ENCODE results near the gene NFE2L2. TPM values are rescaled to one million over a fixed set of nuclear protein-coding genes. Genes with fewer than 3 reads are reported as not detected.

The NFE2L2 gene
- total RNA-seq, 2 experiments from 2014 or later: 26.2 to 58.6 TPM

DNA sequence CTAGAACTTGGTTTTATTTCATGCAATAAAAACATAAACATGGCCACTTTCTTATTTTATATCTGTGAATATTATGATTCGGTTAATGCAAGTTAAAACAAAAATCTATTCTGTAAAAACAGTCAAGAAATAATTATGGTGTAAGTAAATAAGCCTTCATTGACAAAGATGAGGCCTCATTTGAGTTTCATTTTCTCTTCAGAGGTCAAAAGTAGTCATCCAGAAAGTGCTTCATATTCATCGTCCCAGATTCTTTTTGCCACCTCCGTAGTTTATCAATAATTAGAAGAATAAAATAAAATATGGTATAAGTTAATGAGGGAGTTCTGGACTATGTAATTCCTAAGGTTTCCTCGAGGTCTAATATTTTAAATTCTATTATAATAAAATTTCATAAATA, 71.3 kb downstream of the NFE2L2 start:
- BruUV-seq (replicated peaks): no TSS peak
- H2AFZ ChIP-seq (ENCODE audit: low read length): no peak overlapping the region
- H3K4me3 ChIP-seq (ENCODE audit: low read depth, low read length, poor library complexity, severe bottlenecking): no peak overlapping the region
- no peaks in the 10 kb centered on the region for H3K36me3 ChIP-seq (ENCODE audit: insufficient read depth, low read length)
- no peaks in the 10 kb centered on the region for H3K9me3 ChIP-seq (ENCODE audit: low read length)
- H3K9me2 ChIP-seq (ENCODE audit: insufficient read depth, low read length): no peaks in the 10 kb centered on the region
- DNase-seq (ENCODE audit: low spot score): no peak
- no peaks in the 10 kb centered on the region for H4K20me1 ChIP-seq (ENCODE audit: insufficient read depth, low read length)
- intact Hi-C loops (cut with micrococcal nuclease; ENCODE audit: unreplicated experiment): no loop called here
- H3K27ac ChIP-seq (ENCODE audit: low read depth, low read length, poor library complexity, severe bottlenecking): no peak overlapping the region
- CTCF ChIA-PET (ENCODE audit: unreplicated experiment): no interaction called here
- POLR2A ChIA-PET: interaction anchor here (1.0 to 1.8 kb wide), 5 partner anchors 11 to 71 kb away, joined by 3 to 10 read pairs (median 4); partner anchors contain the start of gene NFE2L2
- no peaks in the 10 kb centered on the region for H3K4me1 ChIP-seq (ENCODE audit: insufficient read depth, low read length, poor library complexity, severe bottlenecking)
- H3K4me2 ChIP-seq (ENCODE audit: low read length): no peak overlapping the region
- H3K79me2 ChIP-seq (ENCODE audit: insufficient read depth, low read depth, low read length): no peaks in the 10 kb centered on the region
- TF ChIP-seq, protein P1, sequence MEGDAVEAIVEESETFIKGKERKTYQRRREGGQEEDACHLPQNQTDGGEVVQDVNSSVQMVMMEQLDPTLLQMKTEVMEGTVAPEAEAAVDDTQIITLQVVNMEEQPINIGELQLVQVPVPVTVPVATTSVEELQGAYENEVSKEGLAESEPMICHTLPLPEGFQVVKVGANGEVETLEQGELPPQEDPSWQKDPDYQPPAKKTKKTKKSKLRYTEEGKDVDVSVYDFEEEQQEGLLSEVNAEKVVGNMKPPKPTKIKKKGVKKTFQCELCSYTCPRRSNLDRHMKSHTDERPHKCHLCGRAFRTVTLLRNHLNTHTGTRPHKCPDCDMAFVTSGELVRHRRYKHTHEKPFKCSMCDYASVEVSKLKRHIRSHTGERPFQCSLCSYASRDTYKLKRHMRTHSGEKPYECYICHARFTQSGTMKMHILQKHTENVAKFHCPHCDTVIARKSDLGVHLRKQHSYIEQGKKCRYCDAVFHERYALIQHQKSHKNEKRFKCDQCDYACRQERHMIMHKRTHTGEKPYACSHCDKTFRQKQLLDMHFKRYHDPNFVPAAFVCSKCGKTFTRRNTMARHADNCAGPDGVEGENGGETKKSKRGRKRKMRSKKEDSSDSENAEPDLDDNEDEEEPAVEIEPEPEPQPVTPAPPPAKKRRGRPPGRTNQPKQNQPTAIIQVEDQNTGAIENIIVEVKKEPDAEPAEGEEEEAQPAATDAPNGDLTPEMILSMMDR (conservative IDR thresholded peaks at IDR 0.05; ENCODE audit: low read length): no peak
- no peak for TF ChIP-seq EZH2phosphoT487 (IDR thresholded peaks at IDR 0.05; ENCODE audit: borderline replicate concordance, low read depth, low read length)

DNA sequence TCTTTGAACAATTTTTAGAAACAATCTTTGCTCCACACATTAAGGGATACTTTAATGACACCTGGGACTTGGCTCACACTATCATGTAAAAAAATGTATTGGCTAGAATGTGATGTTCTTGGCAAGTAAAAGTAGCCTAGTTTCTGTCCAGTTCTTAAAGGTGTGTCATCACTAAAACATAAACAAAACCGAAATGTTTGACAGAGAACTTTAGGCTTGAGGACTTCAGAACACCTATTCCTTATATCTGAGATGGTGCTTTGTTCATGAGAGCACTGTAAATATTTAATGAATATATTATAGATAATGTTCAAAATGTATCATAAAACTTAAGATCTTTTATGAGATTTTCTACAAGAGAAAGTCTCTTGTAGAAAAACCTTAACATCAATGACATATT, 71.7 kb downstream of the NFE2L2 start:
- POLR2A ChIA-PET: no interaction called here

DNA sequence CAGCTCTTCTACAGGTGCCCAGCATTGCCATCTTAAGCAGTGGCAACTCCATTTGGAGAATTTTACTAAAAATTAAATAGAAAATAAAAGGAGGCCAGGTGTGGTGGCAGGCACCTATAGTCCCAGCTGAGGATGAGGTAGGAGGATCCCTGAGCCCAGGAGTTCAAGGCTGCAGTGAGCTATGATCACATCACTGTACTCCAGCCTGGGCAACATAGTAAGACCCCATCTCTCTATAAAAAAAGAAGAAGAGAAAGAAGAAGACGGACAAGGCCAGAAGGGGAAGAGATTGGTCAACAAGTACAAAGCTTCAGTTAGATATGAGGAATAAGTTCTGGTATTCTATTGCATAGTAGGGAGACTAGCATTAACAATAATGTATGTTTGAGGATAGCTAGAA, 73.6 kb downstream of the NFE2L2 start:
- Histone ChIP-seq H3K27ac (ENCODE audit: low read depth, low read length, poor library complexity, severe bottlenecking) (no peak overlapping the region), H3K9me2 (ENCODE audit: insufficient read depth, low read length) (no peaks in the 10 kb centered on the region), H3K4me2 (ENCODE audit: low read length) (no peak overlapping the region), H3K79me2 (ENCODE audit: insufficient read depth, low read depth, low read length) (no peaks in the 10 kb centered on the region), H2AFZ (ENCODE audit: low read length) (no peak overlapping the region), H3K4me3 (ENCODE audit: low read depth, low read length, poor library complexity, severe bottlenecking) (no peak overlapping the region), H3K36me3 (ENCODE audit: insufficient read depth, low read length) (no peaks in the 10 kb centered on the region), H3K9me3 (ENCODE audit: low read length) (no peaks in the 10 kb centered on the region), H3K4me1 (ENCODE audit: insufficient read depth, low read length, poor library complexity, severe bottlenecking) (no peaks in the 10 kb centered on the region), H4K20me1 (ENCODE audit: insufficient read depth, low read length) (no peaks in the 10 kb centered on the region)
- DNase-seq (ENCODE audit: low spot score): no peak
- ChIA-PET POLR2A (no interaction called here), CTCF (ENCODE audit: unreplicated experiment) (no interaction called here)
- no peak for TF ChIP-seq EZH2phosphoT487 (IDR thresholded peaks at IDR 0.05; ENCODE audit: borderline replicate concordance, low read depth, low read length)
- TF ChIP-seq, protein P1 (conservative IDR thresholded peaks at IDR 0.05; ENCODE audit: low read length): no peak
- BruUV-seq (replicated peaks): no TSS peak
- intact Hi-C loops (cut with micrococcal nuclease; ENCODE audit: unreplicated experiment): no loop called here

More for the DNA sequence above, 71.7 kb downstream of the NFE2L2 start:
- intact Hi-C loops (cut with micrococcal nuclease; ENCODE audit: unreplicated experiment): no loop called here
- no peak overlapping the region for H2AFZ ChIP-seq (ENCODE audit: low read length)
- H3K9me3 ChIP-seq (ENCODE audit: low read length): no peaks in the 10 kb centered on the region
- TF ChIP-seq, protein P1 (conservative IDR thresholded peaks at IDR 0.05; ENCODE audit: low read length): no peak
- no peak for TF ChIP-seq EZH2phosphoT487 (IDR thresholded peaks at IDR 0.05; ENCODE audit: borderline replicate concordance, low read depth, low read length)
- H3K4me3 ChIP-seq (ENCODE audit: low read depth, low read length, poor library complexity, severe bottlenecking): no peak overlapping the region
- no peaks in the 10 kb centered on the region for H3K9me2 ChIP-seq (ENCODE audit: insufficient read depth, low read length)
- H3K27ac ChIP-seq (ENCODE audit: low read depth, low read length, poor library complexity, severe bottlenecking): no peak overlapping the region
- no peaks in the 10 kb centered on the region for H3K79me2 ChIP-seq (ENCODE audit: insufficient read depth, low read depth, low read length)
- no peaks in the 10 kb centered on the region for H4K20me1 ChIP-seq (ENCODE audit: insufficient read depth, low read length)
- H3K36me3 ChIP-seq (ENCODE audit: insufficient read depth, low read length): no peaks in the 10 kb centered on the region
- H3K4me1 ChIP-seq (ENCODE audit: insufficient read depth, low read length, poor library complexity, severe bottlenecking): no peaks in the 10 kb centered on the region
- H3K4me2 ChIP-seq (ENCODE audit: low read length): no peak overlapping the region
- no peak for DNase-seq (ENCODE audit: low spot score)
- CTCF ChIA-PET (ENCODE audit: unreplicated experiment): no interaction called here
- BruUV-seq (replicated peaks): no TSS peak
